Mononuclear cell (primary cell): ENCODE measurements around the gene CDX2. TPM values are rescaled to one million over a fixed set of nuclear protein-coding genes. Genes with fewer than 3 reads are reported as not detected.
"Not testable (repeated sequence)": the region's sequence is repeated elsewhere in the genome, so short reads cannot be mapped to it uniquely, and the experiment has no call there.

ENCODE experiments used
- H3K27me3 ChIP-seq: 2 replicates; pipeline ENCODE4 v1.6.0; 2011; ENCODE audit warnings: low read length, control low read depth; ENCODE audit not compliant: insufficient read depth
- H3K4me1 ChIP-seq: 2 replicates; pipeline ENCODE4 v1.5.1; 2011; ENCODE audit warnings: mild to moderate bottlenecking, low read length, control low read depth; ENCODE audit not compliant: insufficient read depth
- H3K4me3 ChIP-seq: 2 replicates; pipeline ENCODE4 v1.5.1; 2011; ENCODE audit warnings: mild to moderate bottlenecking, low read length, moderate library complexity
- H3K9me3 ChIP-seq: 2 replicates; pipeline ENCODE4 v1.5.1; 2011; ENCODE audit warnings: low read depth, mild to moderate bottlenecking, control low read depth, low read length
- total RNA-seq: library from RNA; depleted of rRNA; stranded (reverse); fragments of >200 nt; gene quantifications from one replicate; pipeline ENCODE4 v1.2.3, GENCODE V29; 2012

The CDX2 gene
- total RNA-seq, result not detected

- peaks cover 99% of the 10 kb centered on the region for H3K27me3 ChIP-seq
- no peak within 1 kb of the TSS for H3K4me3 ChIP-seq
- H3K9me3 ChIP-seq, result no peaks in the 10 kb centered on the region
- peaks cover 12% of the 10 kb centered on the region for H3K4me1 ChIP-seq
Measured at GRCh38 chr13:27969082-27969865, at the start of gene CDX2. CDX2 (minus strand) TSS chr13:27969315; CDS start chr13:27969006, 309 bp downstream.

GRCh38 chr13:28014301-28014700, 45.2 kb upstream of the CDX2 start:
- Histone ChIP-seq H3K9me3 (no peaks in the 10 kb centered on the region), H3K4me1 (no peaks in the 10 kb centered on the region), H3K27me3 (no peaks in the 10 kb centered on the region), H3K4me3 (no peak overlapping the region)

- no peaks in the 10 kb centered on the region for H3K4me1 ChIP-seq
- no peaks in the 10 kb centered on the region for H3K27me3 ChIP-seq
- H3K9me3 ChIP-seq, result no peaks in the 10 kb centered on the region
- no peak overlapping the region for H3K4me3 ChIP-seq
Measured at GRCh38 chr13:28013482-28013881, 44.4 kb upstream of the CDX2 start.

- no peak overlapping the region for H3K4me3 ChIP-seq
- H3K9me3 ChIP-seq, result no peaks in the 10 kb centered on the region
- no peaks in the 10 kb centered on the region for H3K4me1 ChIP-seq
Measured at GRCh38 chr13:28012896-28013295, 43.8 kb upstream of the CDX2 start.

GRCh38 chr13:28012383-28012782, 43.3 kb upstream of the CDX2 start:
- Histone ChIP-seq H3K27me3 (no peaks in the 10 kb centered on the region), H3K4me1 (no peaks in the 10 kb centered on the region), H3K9me3 (no peaks in the 10 kb centered on the region), H3K4me3 (no peak overlapping the region)

More at GRCh38 chr13:28012896-28013295, 43.8 kb upstream of the CDX2 start:
- H3K27me3 ChIP-seq, result no peaks in the 10 kb centered on the region

GRCh38 chr13:28010046-28010445, 40.9 kb upstream of the CDX2 start:
- Histone ChIP-seq H3K9me3 (no peaks in the 10 kb centered on the region), H3K4me1 (no peaks in the 10 kb centered on the region), H3K4me3 (no peak overlapping the region), H3K27me3 (no peaks in the 10 kb centered on the region)

- not testable (repeated sequence) for H3K9me3 ChIP-seq, H3K4me1 ChIP-seq, H3K4me3 ChIP-seq
Measured at GRCh38 chr13:28005016-28005415, 35.9 kb upstream of the CDX2 start.

GRCh38 chr13:28002886-28003698, 34.0 kb upstream of the CDX2 start:
- Histone ChIP-seq H3K4me3 (no peak overlapping the region), H3K9me3 (no peaks in the 10 kb centered on the region), H3K27me3 (no peaks in the 10 kb centered on the region), H3K4me1 (no peaks in the 10 kb centered on the region)

More at GRCh38 chr13:28005016-28005415, 35.9 kb upstream of the CDX2 start:
- H3K27me3 ChIP-seq, result not testable (repeated sequence)

- H3K4me3 ChIP-seq, result no peak overlapping the region
- H3K27me3 ChIP-seq, result no peaks in the 10 kb centered on the region
- H3K4me1 ChIP-seq, result no peaks in the 10 kb centered on the region
- no peaks in the 10 kb centered on the region for H3K9me3 ChIP-seq
Measured at GRCh38 chr13:28001837-28002473, 32.8 kb upstream of the CDX2 start.

GRCh38 chr13:28001049-28001448, 31.9 kb upstream of the CDX2 start:
- Histone ChIP-seq H3K4me3 (no peak overlapping the region), H3K9me3 (no peaks in the 10 kb centered on the region), H3K4me1 (no peaks in the 10 kb centered on the region), H3K27me3 (no peaks in the 10 kb centered on the region)

- H3K4me3 ChIP-seq, result no peak overlapping the region
- H3K9me3 ChIP-seq, result no peaks in the 10 kb centered on the region
- no peaks in the 10 kb centered on the region for H3K27me3 ChIP-seq
- H3K4me1 ChIP-seq, result no peaks in the 10 kb centered on the region
Measured at GRCh38 chr13:28000567-28000966, 31.5 kb upstream of the CDX2 start.

GRCh38 chr13:27997904-27998522, 28.9 kb upstream of the CDX2 start:
- no peaks in the 10 kb centered on the region for H3K9me3 ChIP-seq
- H3K4me1 ChIP-seq, result no peaks in the 10 kb centered on the region
- no peaks in the 10 kb centered on the region for H3K27me3 ChIP-seq
- no peak overlapping the region for H3K4me3 ChIP-seq

GRCh38 chr13:27991881-27992280, 22.8 kb upstream of the CDX2 start:
- Histone ChIP-seq H3K4me3 (no peak overlapping the region), H3K27me3 (no peaks in the 10 kb centered on the region), H3K4me1 (no peaks in the 10 kb centered on the region), H3K9me3 (no peaks in the 10 kb centered on the region)

- no peaks in the 10 kb centered on the region for H3K9me3 ChIP-seq
- no peak within 1 kb of the TSS for H3K4me3 ChIP-seq
- peaks cover 7% of the 10 kb centered on the region for H3K27me3 ChIP-seq
- no peaks in the 10 kb centered on the region for H3K4me1 ChIP-seq
Measured at GRCh38 chr13:27988520-27988919, 19.4 kb upstream of the CDX2 start, which contains the start of gene URAD. URAD (minus strand) TSS chr13:27988693; CDS start chr13:27988637, 56 bp downstream.

- Histone ChIP-seq H3K27me3 (peaks cover 35% of the 10 kb centered on the region), H3K4me1 (peaks cover 4% of the 10 kb centered on the region), H3K9me3 (no peaks in the 10 kb centered on the region), H3K4me3 (no peak overlapping the region)
Measured at GRCh38 chr13:27985600-27985999, 16.5 kb upstream of the CDX2 start.
